Prostate gland (tissue), 2 donors: ENCODE measurements around the gene THEM4.

ENCODE experiments used
- CTCF ChIP-seq, 4 experiments: fragments of 200-600 bp in 2 of 4; fragments of 450-650 bp in 2 of 4; sonication (generic) in 2 of 4; IDR thresholded peaks; 1 replicate in 3 of 4; 2 replicates in 1 of 4; pipeline ENCODE4 v1.5.1; 2016 to 2019; ENCODE audit warnings: antibody characterized with exemption in 4 of 4, mild to moderate bottlenecking in 2 of 4, moderate library complexity in 2 of 4
- POLR2A ChIP-seq: fragments of 450-650 bp; IDR thresholded peaks from one replicate; pipeline ENCODE4 v1.6.1; 2016; ENCODE audit warnings: antibody characterized with exemption, mild to moderate bottlenecking
- POLR2AphosphoS5 ChIP-seq: sonication (generic); formaldehyde crosslinking; IDR thresholded peaks from one replicate; pipeline ENCODE4 v1.6.1; 2017; ENCODE audit warnings: antibody characterized with exemption

GRCh38 chr1:151887028-151887427, 22.3 kb downstream of the THEM4 start:
- TF ChIP-seq CTCF (IDR thresholded peaks at IDR 0.05), result no peak
- no peak for TF ChIP-seq POLR2AphosphoS5
- no peak for TF ChIP-seq POLR2A
